Measurements from ENCODE around the gene FXR2. TPM values are rescaled to one million over a fixed set of nuclear protein-coding genes. Genes with fewer than 3 reads are reported as not detected.

Gene FXR2
- polyA plus RNA-seq, 2 donors, result 14.7 to 19.0 TPM

Other genes starting within 250 kb of the FXR2 start
- 1 to 10 TPM; 6.1 to 9.3 TPM for gene TNK1, start 233.8 kb downstream of the FXR2 start, polyA plus RNA-seq
- gene PLSCR3, start 220.4 kb downstream of the FXR2 start, polyA plus RNA-seq, result 10 to 100 TPM; 24.7 to 31.0 TPM
- gene TMEM256, start 210.8 kb downstream of the FXR2 start, polyA plus RNA-seq, result 100 to 1,000 TPM; 105 to 158 TPM
- 1 to 10 TPM; 4.2 to 5.5 TPM for gene NLGN2, start 207.1 kb downstream of the FXR2 start, polyA plus RNA-seq
- gene SPEM1, start 194.6 kb downstream of the FXR2 start, polyA plus RNA-seq, result not detected
- not detected for gene SPEM2, start 189.3 kb downstream of the FXR2 start, polyA plus RNA-seq
- gene SPEM3, start 186.0 kb downstream of the FXR2 start, polyA plus RNA-seq, result not detected
- 1 to 10 TPM; 6.8 to 9.8 TPM for gene TMEM102, start 179.5 kb downstream of the FXR2 start, polyA plus RNA-seq
- 10 to 100 TPM in 1 of 2 donors, 1 to 10 TPM in 1; 5.6 to 16.5 TPM for gene FGF11, start 175.4 kb downstream of the FXR2 start, polyA plus RNA-seq
- 1 to 10 TPM; 7.0 to 7.4 TPM for gene CHRNB1, start 169.8 kb downstream of the FXR2 start, polyA plus RNA-seq
- 10 to 100 TPM; 15.5 to 19.1 TPM for gene ZBTB4, start 135.3 kb downstream of the FXR2 start, polyA plus RNA-seq
- gene SLC35G6, start 133.5 kb downstream of the FXR2 start, polyA plus RNA-seq, result under 1 TPM in 1 of 2 donors, not detected in 1; 0.01 TPM
- gene POLR2A, start 130.5 kb downstream of the FXR2 start, polyA plus RNA-seq, result 10 to 100 TPM; 33.8 to 56.6 TPM
- gene TNFSF12, start 65.8 kb downstream of the FXR2 start, polyA plus RNA-seq, result 10 to 100 TPM in 1 of 2 donors, 1 to 10 TPM in 1; 8.0 to 13.0 TPM
- gene TNFSF13, start 56.1 kb downstream of the FXR2 start, polyA plus RNA-seq, result 1 to 10 TPM; 5.4 to 5.6 TPM
- gene SENP3, start 53.0 kb downstream of the FXR2 start, polyA plus RNA-seq, result 10 to 100 TPM; 21.6 to 33.6 TPM
- gene CD68, start 35.3 kb downstream of the FXR2 start, polyA plus RNA-seq, result 10 to 100 TPM; 30.5 to 62.4 TPM
- 10 to 100 TPM; 56.9 to 60.0 TPM for gene MPDU1, start 31.0 kb downstream of the FXR2 start, polyA plus RNA-seq
- gene SOX15, start 24.8 kb downstream of the FXR2 start, polyA plus RNA-seq, result 10 to 100 TPM; 73.3 to 94.3 TPM
- 10 to 100 TPM; 54.0 to 61.2 TPM for gene SAT2, start 12.9 kb upstream of the FXR2 start, polyA plus RNA-seq
- gene SHBG, start 15.2 kb upstream of the FXR2 start, polyA plus RNA-seq, result under 1 TPM in 1 of 2 donors, not detected in 1; 0.14 TPM
- gene ATP1B2, start 36.0 kb upstream of the FXR2 start, polyA plus RNA-seq, result under 1 TPM; 0.24 to 0.51 TPM
- gene TP53, start 72.6 kb upstream of the FXR2 start, polyA plus RNA-seq, result 10 to 100 TPM; 20.5 to 22.3 TPM
- 10 to 100 TPM in 1 of 2 donors, 1 to 10 TPM in 1; 5.5 to 13.3 TPM for gene WRAP53, start 73.6 kb upstream of the FXR2 start, polyA plus RNA-seq
- 1 to 10 TPM in 1 of 2 donors, under 1 TPM in 1; 0.67 to 1.3 TPM for gene EFNB3, start 90.3 kb upstream of the FXR2 start, polyA plus RNA-seq
- under 1 TPM; 0.06 to 0.10 TPM for gene DNAH2, start 102.8 kb upstream of the FXR2 start, polyA plus RNA-seq
- 1 to 10 TPM; 5.2 to 9.0 TPM for gene KDM6B, start 219.3 kb upstream of the FXR2 start, polyA plus RNA-seq
- 1 to 10 TPM; 8.7 to 9.7 TPM for gene TMEM88, start 240.2 kb upstream of the FXR2 start, polyA plus RNA-seq
- 100 to 1,000 TPM; 108 to 122 TPM for gene NAA38, start 242.7 kb upstream of the FXR2 start, polyA plus RNA-seq
- 1 to 10 TPM; 4.7 to 6.3 TPM for gene CYB5D1, start 243.1 kb upstream of the FXR2 start, polyA plus RNA-seq

All from esophagus (tissue), 2 donors.